ENCODE results near the gene PPP1R37.

- TF ChIP-seq CTCF (IDR thresholded peaks at IDR 0.05; ENCODE audit: low read depth, low read length, poor library complexity, severe bottlenecking) (no peak), EZH2phosphoT487 (IDR thresholded peaks at IDR 0.05; ENCODE audit: borderline replicate concordance, low read length) (no peak)
Measured at GRCh38 chr19:45172173-45172572, 79.2 kb downstream of the PPP1R37 start.
